T-helper 17 cell (primary cell): Measurements from ENCODE around the gene CCDC183. TPM values are rescaled to one million over a fixed set of nuclear protein-coding genes. Genes with fewer than 3 reads are reported as not detected.
"Not testable (repeated sequence)": the region's sequence is repeated elsewhere in the genome, so short reads cannot be mapped to it uniquely, and the experiment has no call there.

Experiments used
- ATAC-seq: fragments of 150-1000 bp; cut with Tn5 transposase; 2 replicates; pipeline ENCODE4 v1.10.0; 2021; ENCODE audit warnings: mild to moderate bottlenecking, moderate library complexity
- DNase-seq, 3 donors: peaks; one replicate each; pipeline versions ENCODE4 v3.0.0 to v3.0.0-alpha.2; 2020 to 2021
- H3K9me3 ChIP-seq: one replicate; pipeline ENCODE4 v1.7.0; 2013; ENCODE audit warnings: low read length, mild to moderate bottlenecking; ENCODE audit not compliant: control insufficient read depth, poor library complexity, severe bottlenecking
- H3K27ac Mint-ChIP-seq: one replicate; pipeline ENCODE4 v1.8.0; 2022; ENCODE audit warnings: mild to moderate bottlenecking, moderate library complexity, mixed read lengths
- H3K27me3 Mint-ChIP-seq: one replicate; pipeline ENCODE4 v1.8.0; 2022; ENCODE audit warnings: mixed read lengths
- H3K36me3 Mint-ChIP-seq: one replicate; pipeline ENCODE4 v1.8.0; 2022; ENCODE audit warnings: low read depth, mixed read lengths
- H3K4me1 Mint-ChIP-seq: one replicate; pipeline ENCODE4 v1.8.0; 2022; ENCODE audit warnings: mild to moderate bottlenecking, mixed read lengths
- H3K4me3 Mint-ChIP-seq: one replicate; pipeline ENCODE4 v1.8.0; 2022; ENCODE audit warnings: mild to moderate bottlenecking, moderate library complexity, mixed read lengths
- total RNA-seq, 4 donors: library from RNA in 2 of 4; stranded (reverse) in 2 of 4; gene quantifications; one replicate each; pipeline ENCODE4 v1.2.3 and lab custom pipeline; 2022 to 2026

Gene CCDC183
- total RNA-seq, 2 donors from 2014 or later = 1.8 to 2.2 TPM

DNA sequence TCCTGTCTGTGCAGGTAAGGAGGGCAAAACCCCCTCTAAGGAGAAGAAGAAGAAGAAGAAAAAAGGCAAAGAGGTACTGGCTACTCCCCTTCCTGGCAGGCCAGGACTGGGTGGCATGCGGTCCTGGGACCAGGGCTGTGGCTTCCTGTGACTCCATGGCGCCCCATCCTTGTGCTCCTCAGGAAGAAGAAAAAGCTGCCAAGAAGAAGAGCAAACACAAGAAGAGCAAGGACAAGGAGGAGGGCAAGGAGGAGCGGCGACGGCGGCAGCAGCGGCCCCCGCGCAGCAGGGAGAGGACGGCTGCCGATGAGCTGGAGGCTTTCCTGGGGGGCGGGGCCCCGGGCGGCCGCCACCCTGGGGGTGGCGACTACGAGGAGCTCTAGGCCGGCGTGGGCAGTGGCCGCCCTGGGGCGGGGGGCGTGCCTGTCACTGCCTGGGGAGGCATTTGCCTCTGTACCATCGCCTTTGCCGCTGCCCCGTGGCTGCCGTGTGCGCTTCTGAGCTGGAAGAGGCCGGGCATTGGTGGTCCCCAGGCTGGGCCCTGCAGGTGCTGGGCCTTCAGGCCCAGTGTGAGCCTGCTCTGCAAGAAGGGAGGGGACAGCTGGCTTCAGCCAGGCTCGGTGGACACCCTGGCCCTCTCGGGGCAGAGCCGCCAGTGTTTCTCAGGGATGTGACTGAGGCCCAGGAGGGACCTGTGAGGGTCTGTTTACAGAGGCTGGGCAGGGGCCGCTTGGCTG is 44.2 kb downstream of the CCDC183 start:
- no peak for DNase-seq
- H3K27me3 Mint-ChIP-seq = no peaks in the 10 kb centered on the region
- peaks cover 3% of the 10 kb centered on the region for H3K36me3 Mint-ChIP-seq
- peaks cover 6% of the 10 kb centered on the region for H3K4me1 Mint-ChIP-seq
- ATAC-seq = no peak
- H3K27ac Mint-ChIP-seq = peak overlapping the region; percentile 90
- no peaks in the 10 kb centered on the region for H3K9me3 ChIP-seq
- H3K4me3 Mint-ChIP-seq = no peak overlapping the region

DNA sequence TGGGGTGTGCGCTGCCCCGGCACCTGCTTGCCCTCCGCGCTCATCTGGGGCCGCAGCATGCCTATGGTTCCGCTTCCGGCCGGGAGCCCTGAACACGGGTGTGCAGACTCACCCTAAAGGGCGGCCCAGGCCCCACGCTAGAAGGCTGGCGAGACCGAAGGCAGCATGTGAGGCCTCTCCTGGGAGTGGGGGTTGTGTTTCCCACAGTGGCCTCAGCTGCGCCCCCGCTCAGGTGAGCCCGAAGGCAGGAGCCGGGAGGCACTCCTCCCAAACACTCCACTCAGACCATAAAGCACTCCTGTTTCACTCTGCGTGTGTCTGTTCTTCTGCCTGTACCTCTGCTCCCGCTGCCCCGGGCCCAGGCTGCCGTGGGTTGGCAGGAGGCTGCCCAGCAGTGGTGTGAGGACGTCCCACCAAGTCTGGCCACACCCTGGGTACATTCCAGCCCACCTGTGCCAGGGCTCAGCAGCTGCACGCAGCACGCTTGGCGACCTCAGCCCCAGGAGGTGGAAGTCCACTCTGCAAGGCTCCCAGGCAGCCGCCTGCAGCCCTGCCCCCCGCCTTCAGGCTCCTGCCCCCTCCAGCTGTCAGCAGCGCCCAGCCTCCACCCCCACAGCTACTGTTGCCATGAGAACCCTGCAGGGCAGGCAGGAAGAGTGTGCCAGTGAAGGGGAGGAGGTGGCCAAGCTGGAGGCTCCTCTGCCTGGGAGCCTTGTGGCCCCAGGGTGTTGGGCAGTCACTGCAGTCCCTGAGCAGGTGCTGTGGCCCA is 44.9 kb downstream of the CCDC183 start:
- H3K9me3 ChIP-seq = no peaks in the 10 kb centered on the region
- Mint-ChIP-seq H3K27me3 (no peaks in the 10 kb centered on the region), H3K36me3 (peaks cover 3% of the 10 kb centered on the region), H3K27ac (no peak overlapping the region), H3K4me1 (peaks cover 6% of the 10 kb centered on the region), H3K4me3 (peak overlapping the region; percentile 92)
- no peak for ATAC-seq
- no peak for DNase-seq

DNA sequence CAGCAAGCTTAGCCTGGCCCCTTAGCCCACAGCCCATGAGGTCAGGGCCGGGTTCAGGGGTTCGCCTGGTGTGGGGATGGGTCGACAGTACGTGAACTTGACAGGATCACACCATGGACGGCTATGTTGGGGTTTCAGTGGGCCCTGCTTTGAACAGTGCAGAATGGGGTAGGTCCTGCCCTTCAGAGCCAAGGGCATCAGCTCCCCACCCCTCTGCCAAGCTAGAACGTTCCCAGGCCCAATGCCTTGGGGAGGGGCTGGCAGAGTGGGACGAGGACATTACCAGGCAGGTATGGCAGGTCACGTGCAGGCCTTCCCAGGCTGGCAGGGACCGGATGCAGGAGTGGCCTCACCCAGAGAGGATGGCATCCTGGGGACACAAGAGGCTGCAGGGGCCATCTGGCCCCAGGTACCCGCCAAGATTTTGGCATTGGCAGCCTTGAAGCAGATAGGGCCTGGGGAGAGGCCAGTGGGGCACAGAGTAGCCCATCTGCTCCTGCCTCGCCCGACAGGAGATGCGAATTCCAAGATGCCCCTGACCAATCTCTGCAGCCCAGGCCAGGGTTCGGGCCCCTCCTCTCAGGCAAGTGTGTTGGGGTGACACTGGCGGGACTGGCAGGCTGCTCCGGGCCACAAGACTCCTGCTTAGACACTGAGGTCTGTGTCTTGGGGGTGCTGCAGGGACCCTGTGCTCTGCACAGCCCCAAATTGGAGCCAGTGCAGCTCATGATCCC is 45.7 kb downstream of the CCDC183 start:
- ATAC-seq, H3K27ac Mint-ChIP-seq, H3K9me3 ChIP-seq, H3K27me3 Mint-ChIP-seq, DNase-seq, H3K36me3 Mint-ChIP-seq: not testable (repeated sequence)
- H3K4me1 Mint-ChIP-seq = peaks cover 11% of the 10 kb centered on the region
- peak overlapping the region; percentile 92 for H3K4me3 Mint-ChIP-seq

DNA sequence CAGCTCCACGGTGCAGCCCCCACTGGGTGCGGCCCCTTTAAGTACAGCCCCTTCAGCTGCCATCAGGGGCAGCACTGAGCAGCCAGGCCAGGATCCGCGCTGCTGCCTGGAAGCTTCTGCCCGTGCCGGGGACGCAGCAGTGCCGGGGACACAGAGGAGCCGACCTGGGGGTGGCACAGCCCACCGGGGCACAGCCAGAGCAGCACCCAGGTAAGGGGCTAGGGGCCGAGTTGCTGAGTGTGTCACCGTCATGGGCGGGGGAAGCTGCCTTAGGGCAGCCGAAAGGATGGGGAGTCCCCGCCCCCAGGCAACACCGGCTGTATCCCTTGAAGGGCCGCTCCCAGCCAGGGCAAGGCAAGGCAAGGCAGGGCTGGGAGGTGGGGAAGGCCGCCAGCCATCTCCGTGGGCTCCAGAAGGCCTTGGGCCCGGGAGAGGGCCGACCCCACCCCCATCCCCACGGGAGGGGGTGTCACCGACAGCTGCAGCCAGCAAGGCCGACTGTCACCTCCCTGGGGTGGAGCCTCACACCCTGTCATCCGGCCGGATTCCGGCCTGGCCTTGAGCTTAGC is 46.3 kb downstream of the CCDC183 start, which contains the start of gene AJM1:
Gene AJM1, plus strand, starts transcription at position 99 of the 569 bp plus-strand sequence. CDS start 1,937 bp downstream, outside the sequence.
- not testable (repeated sequence) for H3K27me3 Mint-ChIP-seq, H3K27ac Mint-ChIP-seq
- peak; percentile 92 for ATAC-seq

DNA sequence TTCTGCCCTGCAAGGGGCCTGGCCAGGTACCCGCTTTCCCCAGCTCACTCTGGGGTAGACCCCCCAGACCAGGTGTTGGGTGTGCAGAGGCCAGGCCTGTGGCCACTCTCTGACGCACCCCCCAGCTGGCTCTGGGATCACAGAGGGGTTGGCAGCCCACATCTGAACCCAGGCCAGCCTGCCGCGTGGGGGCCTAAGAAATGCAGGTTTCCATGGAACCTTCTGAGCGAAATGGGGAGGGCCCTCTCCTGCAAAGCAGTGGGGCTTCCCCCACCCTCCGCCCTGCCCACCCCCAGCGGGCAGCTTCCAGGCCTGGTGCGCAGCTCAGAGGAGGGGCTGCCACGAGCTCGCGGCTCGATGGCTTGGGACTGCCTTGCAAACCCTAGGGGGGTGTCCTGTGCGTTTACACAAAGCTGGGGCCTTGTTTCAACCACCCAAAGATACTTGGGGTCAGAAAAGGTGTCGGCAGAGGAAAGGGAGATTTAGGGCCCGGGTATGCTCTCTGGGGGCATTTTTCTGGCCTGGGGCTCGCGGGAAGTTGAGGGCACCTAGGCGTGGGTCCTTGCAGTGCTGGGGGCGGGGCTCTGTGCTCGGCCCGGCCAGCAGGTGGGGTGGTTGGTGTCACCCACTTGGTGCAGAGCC is 47.1 kb downstream of the CCDC183 start:
- H3K9me3 ChIP-seq, DNase-seq, H3K27ac Mint-ChIP-seq, H3K36me3 Mint-ChIP-seq, ATAC-seq: not testable (repeated sequence)
- peaks cover 12% of the 10 kb centered on the region for H3K27me3 Mint-ChIP-seq
- peaks cover 18% of the 10 kb centered on the region for H3K4me1 Mint-ChIP-seq
- H3K4me3 Mint-ChIP-seq = peak overlapping the region; percentile 49

More for the DNA sequence above, 46.3 kb downstream of the CCDC183 start, which contains the start of gene AJM1:
- H3K9me3 ChIP-seq, H3K36me3 Mint-ChIP-seq: not testable (repeated sequence)
- H3K4me1 Mint-ChIP-seq = peaks cover 11% of the 10 kb centered on the region
- peak; percentile 69 to 78 (median 70) for DNase-seq
- H3K4me3 Mint-ChIP-seq = peak within 1 kb of the TSS; percentile 92

DNA sequence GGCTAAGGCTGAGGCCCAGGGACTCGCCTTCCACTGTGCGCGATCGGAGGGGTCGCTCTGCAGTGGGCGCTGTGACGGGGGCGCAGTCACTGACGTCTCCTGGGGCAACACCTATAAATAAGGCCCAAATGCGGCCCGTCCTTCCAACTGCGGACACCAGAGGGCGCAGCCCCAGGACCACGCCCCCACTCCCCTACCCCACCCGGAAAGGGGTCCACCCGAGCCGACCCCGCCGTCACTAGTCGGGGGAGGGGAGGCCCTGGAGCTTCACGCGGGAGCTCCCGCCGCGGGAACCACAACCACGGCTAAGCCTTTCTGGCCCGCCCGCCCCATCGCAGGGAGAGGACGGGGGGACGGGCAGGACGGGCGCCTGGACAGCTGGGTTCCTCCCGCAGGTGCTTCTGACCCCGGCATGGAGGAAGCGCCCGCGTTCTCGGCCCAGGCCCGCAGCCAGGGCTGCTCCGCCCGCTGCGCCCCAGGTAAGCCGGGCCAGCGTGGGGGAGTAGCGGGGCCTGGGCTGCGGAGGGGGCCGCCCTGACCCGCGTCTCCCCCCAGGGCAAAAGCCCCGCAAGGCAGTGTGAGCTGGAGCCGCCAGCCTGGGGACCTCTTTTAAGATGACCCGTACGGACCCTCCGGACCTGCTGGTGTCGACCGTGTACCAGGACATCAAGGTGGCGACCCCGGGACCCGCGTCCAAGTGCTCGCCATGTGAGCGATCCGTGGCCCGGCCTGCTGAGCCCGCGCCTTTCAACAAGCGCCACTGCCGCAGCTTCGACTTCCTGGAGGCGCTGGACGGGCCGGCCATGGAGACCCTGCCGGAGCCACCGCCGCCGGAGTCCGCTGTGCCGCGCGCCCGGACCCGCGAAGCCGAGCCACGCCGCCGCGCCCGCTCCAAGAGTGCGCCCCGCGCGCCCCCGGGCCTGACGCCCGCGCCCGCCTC is 47.9 kb downstream of the CCDC183 start:
- DNase-seq = peak; percentile 33 to 59 (median 44)
- H3K27ac Mint-ChIP-seq, H3K9me3 ChIP-seq, H3K36me3 Mint-ChIP-seq: not testable (repeated sequence)
- Mint-ChIP-seq H3K27me3 (peaks cover 12% of the 10 kb centered on the region), H3K4me1 (peaks cover 20% of the 10 kb centered on the region), H3K4me3 (peak overlapping the region; percentile 49)
- ATAC-seq = peak; percentile 20

DNA sequence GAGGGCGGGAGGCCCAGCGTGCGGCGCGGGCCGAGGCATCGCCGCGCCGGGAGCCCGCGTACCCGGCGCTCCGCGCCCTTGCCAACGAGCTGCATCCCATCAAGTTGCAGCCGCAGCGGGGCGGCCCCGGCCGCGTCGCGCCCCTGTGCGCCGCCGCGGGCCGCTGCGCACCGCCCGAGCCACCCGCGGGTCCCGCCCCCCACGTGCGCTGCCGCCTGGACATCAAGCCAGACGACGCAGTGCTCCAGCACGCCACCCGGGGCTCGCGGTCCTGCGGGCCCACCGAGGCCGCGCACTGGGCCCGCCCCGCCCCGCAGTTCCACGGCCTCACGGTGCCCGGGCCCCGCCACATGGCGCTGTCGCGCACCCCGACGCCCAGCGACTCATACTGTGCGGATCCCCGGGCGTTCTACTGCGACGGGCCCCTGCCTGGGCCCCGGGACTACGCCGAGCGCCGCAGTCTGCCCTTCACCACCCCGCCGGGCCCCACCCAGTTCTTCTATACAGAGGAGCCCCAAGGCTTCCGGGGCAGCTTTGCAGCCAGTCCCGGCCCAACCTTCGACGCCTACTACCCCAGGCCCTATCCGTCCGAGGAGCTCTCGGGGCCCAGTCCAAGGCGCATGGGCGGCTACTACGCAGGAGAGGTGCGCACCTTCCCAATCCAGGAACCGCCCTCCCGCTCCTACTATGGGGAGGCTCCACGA is 48.8 kb downstream of the CCDC183 start:
- Mint-ChIP-seq H3K27ac (no peak overlapping the region), H3K4me3 (peak overlapping the region; percentile 55), H3K36me3 (peaks cover 5% of the 10 kb centered on the region), H3K27me3 (peaks cover 12% of the 10 kb centered on the region), H3K4me1 (peaks cover 23% of the 10 kb centered on the region)
- H3K9me3 ChIP-seq = no peaks in the 10 kb centered on the region
- DNase-seq (no peak), ATAC-seq (no peak)

DNA sequence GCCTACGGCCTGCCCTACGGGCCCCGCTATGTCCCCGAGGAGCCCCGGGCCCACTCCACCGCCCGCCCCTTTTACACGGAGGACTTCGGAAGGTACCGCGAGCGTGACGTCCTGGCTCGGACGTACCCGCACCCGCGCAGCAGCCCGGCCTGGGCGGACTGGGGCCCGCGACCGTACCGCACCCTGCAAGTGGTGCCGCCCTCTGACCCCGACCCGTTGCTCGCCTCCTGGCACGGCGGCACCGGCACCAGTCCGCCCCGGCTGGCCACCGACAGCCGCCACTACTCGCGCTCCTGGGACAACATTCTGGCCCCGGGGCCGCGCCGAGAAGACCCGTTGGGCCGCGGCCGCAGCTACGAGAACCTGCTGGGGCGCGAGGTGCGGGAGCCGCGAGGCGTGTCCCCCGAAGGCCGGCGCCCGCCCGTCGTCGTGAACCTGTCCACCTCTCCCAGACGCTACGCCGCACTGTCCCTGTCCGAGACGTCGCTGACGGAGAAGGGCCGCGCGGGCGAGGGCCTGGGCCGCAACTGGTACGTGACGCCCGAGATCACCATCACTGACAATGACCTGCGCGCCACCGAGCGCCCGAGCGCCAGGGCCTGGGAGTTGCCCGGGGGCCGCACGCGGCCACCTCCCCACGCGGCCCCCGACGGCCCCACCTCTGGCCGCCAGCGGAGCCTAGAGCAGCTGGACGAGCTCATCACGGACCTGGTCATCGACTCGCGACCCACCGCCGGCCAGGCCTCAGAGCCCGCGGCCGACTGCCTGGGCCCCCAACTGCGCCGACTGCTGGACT is 49.5 kb downstream of the CCDC183 start:
- peak overlapping the region; percentile 55 for H3K4me3 Mint-ChIP-seq

DNA sequence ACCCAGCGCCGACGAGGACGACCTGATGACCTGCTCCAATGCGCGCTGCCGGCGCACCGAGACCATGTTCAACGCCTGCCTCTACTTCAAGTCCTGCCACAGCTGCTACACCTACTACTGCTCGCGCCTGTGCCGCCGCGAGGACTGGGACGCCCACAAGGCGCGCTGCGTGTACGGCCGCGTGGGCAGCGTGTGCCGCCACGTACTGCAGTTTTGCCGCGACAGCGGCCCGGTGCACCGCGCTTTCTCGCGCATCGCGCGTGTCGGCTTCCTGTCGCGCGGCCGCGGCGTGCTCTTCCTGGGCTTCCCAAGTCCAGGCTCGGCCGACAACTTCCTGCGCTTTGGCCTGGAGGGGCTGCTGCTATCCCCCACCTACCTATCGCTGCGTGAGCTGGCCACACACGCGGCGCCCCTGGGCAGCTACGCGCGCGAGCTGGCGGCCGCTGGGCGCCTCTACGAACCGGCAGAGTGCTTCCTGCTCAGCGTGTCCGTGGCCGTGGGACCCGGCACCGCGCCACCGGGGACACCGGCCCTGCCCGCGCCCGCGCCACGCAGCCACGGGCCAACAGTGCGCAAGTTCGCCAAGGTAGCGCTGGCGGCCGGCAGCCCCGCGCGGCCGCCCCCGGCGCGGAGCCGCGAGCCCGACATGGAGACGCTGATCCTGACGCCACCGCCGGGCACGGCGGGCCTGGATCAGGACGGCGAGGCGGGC is 50.4 kb downstream of the CCDC183 start:
- H3K4me3 Mint-ChIP-seq = peak overlapping the region; percentile 92
- peak overlapping the region; percentile 75 for H3K27ac Mint-ChIP-seq
- H3K36me3 Mint-ChIP-seq = peaks cover 2% of the 10 kb centered on the region
- H3K4me1 Mint-ChIP-seq = peaks cover 23% of the 10 kb centered on the region
- peaks cover 12% of the 10 kb centered on the region for H3K27me3 Mint-ChIP-seq
- ATAC-seq (no peak), DNase-seq (no peak)
- no peaks in the 10 kb centered on the region for H3K9me3 ChIP-seq

More for the DNA sequence above, 49.5 kb downstream of the CCDC183 start:
- Mint-ChIP-seq H3K4me1 (peaks cover 23% of the 10 kb centered on the region), H3K27ac (no peak overlapping the region), H3K27me3 (peaks cover 12% of the 10 kb centered on the region), H3K36me3 (peaks cover 2% of the 10 kb centered on the region)
- ATAC-seq (no peak), DNase-seq (no peak)
- H3K9me3 ChIP-seq = no peaks in the 10 kb centered on the region

DNA sequence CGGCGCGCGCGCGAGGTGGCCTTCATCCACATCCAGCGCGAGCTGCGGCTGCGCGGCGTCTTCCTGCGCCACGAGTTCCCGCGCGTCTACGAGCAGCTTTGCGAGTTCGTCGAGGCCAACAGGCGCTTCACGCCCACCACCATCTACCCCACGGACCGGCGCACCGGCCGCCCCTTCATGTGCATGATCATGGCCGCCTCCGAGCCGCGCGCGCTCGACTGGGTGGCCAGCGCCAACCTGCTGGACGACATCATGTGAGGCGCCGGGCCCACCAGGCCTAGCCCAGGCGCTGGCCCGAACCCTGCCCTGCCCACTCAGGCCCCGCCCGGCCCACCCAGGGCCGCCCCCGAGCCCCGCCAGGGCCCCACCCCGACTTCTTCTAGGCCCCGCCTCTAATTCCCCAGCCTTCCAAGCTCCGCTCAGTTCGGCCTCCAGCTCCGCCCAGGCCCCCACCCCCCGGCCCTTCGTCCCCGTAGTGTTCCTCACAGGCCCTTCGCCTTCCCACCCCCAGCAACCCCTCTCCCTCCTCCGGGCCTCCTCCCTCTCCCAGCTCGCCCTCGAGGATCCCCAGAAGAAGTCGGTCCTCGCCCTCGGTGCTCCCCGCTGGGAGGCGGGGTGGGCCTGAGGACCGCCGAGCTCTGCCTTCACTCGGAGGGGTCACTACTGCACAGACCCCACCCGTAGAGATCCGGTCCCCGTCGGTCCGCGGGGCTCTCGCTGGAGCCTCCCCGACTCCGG is 51.1 kb downstream of the CCDC183 start:
- peak overlapping the region; percentile 92 for H3K4me3 Mint-ChIP-seq

More for the DNA sequence above, 51.1 kb downstream of the CCDC183 start:
- Mint-ChIP-seq H3K27ac (peak overlapping the region; percentile 75), H3K36me3 (peaks cover 2% of the 10 kb centered on the region), H3K27me3 (peaks cover 12% of the 10 kb centered on the region), H3K4me1 (peaks cover 22% of the 10 kb centered on the region)
- H3K9me3 ChIP-seq = no peaks in the 10 kb centered on the region
- ATAC-seq (no peak), DNase-seq (no peak)
